H1 (cell line): ENCODE data around the gene KRTAP9-1. TPM values are rescaled to one million over a fixed set of nuclear protein-coding genes. Genes with fewer than 3 reads are reported as not detected.
"Not testable (repeated sequence)": the region's sequence is repeated elsewhere in the genome, so short reads cannot be mapped to it uniquely, and the experiment has no call there.

ENCODE experiments used
- CTCF ChIA-PET: fragments of 300-600 bp; sonication (Branson Sonifier 250); formaldehyde crosslinking; loops from one replicate; lab custom pipeline; 2021; ENCODE audit not compliant: partially characterized antibody; lab: Charles Lee
- POLR2A ChIA-PET: fragments of 300-600 bp; sonication (Branson Sonifier 250); formaldehyde crosslinking; loops from one replicate; lab custom pipeline; 2021; ENCODE audit warnings: inconsistent platforms; ENCODE audit not compliant: partially characterized antibody; lab: Charles Lee
- DNase-seq, 2 experiments: peaks; one replicate each; pipeline versions ENCODE4 v3.0.0 to v3.0.0-alpha.2; 2010 to 2022; ENCODE audit warnings: low spot score in 2 of 2, low read depth in 1 of 2, mixed read lengths in 1 of 2
- FAIRE-seq: peaks from 2 replicates; lab custom pipeline; 2011; peaks lifted over from hg19 to GRCh38; lab: Jason Lieb, UNC
- H2AFZ ChIP-seq: 2 replicates; pipeline ENCODE4 v1.8.1; 2012; ENCODE audit warnings: low read length, inconsistent platforms
- H2AK5ac ChIP-seq: 2 replicates; pipeline ENCODE4 v1.6.1; 2013; ENCODE audit warnings: low read depth, low read length
- H2BK120ac ChIP-seq: replicated peaks from 2 replicates; pipeline ENCODE3; 2013; ENCODE audit warnings: low read depth, low read length, inconsistent platforms
- H2BK12ac ChIP-seq: 2 replicates; pipeline ENCODE4 v1.6.1; 2013; ENCODE audit warnings: low read depth, low read length
- H2BK15ac ChIP-seq: 2 replicates; pipeline ENCODE4 v1.6.1; 2013; ENCODE audit warnings: low read length
- H2BK20ac ChIP-seq: 2 replicates; pipeline ENCODE4 v1.6.1; 2013; ENCODE audit warnings: low read length
- H2BK5ac ChIP-seq: 2 replicates; pipeline ENCODE4 v1.6.1; 2013; ENCODE audit warnings: low read depth, low read length
- H3K14ac ChIP-seq: 2 replicates; pipeline ENCODE4 v1.6.1; 2013; ENCODE audit warnings: inconsistent platforms; ENCODE audit not compliant: insufficient read length
- H3K18ac ChIP-seq: 2 replicates; pipeline ENCODE4 v1.6.1; 2013; ENCODE audit warnings: low read length; ENCODE audit errors: extremely low read depth
- H3K23ac ChIP-seq: 2 replicates; pipeline ENCODE4 v1.6.1; 2013; ENCODE audit warnings: inconsistent platforms; ENCODE audit not compliant: insufficient read length
- H3K23me2 ChIP-seq: 2 replicates; pipeline ENCODE4 v1.6.1; 2013; ENCODE audit warnings: low read depth, low read length
- H3K27ac ChIP-seq: 2 replicates; pipeline ENCODE4 v1.6.1; 2011; ENCODE audit warnings: low read depth, low read length, inconsistent platforms
- H3K27me3 ChIP-seq, 4 experiments: replicated peaks in 1 of 4; 1 replicate in 1 of 4; 2 replicates in 3 of 4; pipeline versions ENCODE4 v1.6.1 to v1.8.1; 2011 to 2013; ENCODE audit warnings: low read length in 3 of 4, mild to moderate bottlenecking in 3 of 4, inconsistent platforms in 2 of 4, mixed read lengths in 2 of 4, moderate library complexity in 1 of 4; ENCODE audit not compliant: control insufficient read depth in 3 of 4, insufficient read depth in 3 of 4; ENCODE audit errors: extremely low read depth in 1 of 4
- H3K36me3 ChIP-seq, 4 experiments: 2 replicates each; pipeline versions ENCODE4 v1.6.1 to v1.8.1; 2011 to 2013; ENCODE audit warnings: mild to moderate bottlenecking in 4 of 4, low read length in 3 of 4, moderate library complexity in 2 of 4, control low read depth in 1 of 4, inconsistent platforms in 1 of 4; ENCODE audit not compliant: insufficient read depth in 4 of 4, control insufficient read depth in 2 of 4
- H3K4ac ChIP-seq: replicated peaks from 2 replicates; pipeline ENCODE3; 2013; ENCODE audit warnings: low read length, low read depth, mixed read lengths, inconsistent platforms; ENCODE audit not compliant: insufficient read length
- H3K4me1 ChIP-seq, 4 experiments: replicated peaks in 1 of 4; 1 replicate in 1 of 4; 2 replicates in 3 of 4; pipeline versions ENCODE4 v1.6.1 to v1.8.1; 2011 to 2013; ENCODE audit warnings: low read length in 3 of 4, inconsistent platforms in 2 of 4, mixed read lengths in 1 of 4; ENCODE audit not compliant: insufficient read depth in 4 of 4, control insufficient read depth in 3 of 4
- H3K4me2 ChIP-seq, 2 experiments: 2 replicates each; pipeline versions ENCODE4 v1.6.1 to v1.8.1; 2011 to 2013; ENCODE audit warnings: low read depth in 2 of 2, low read length in 2 of 2, control low read depth in 1 of 2, inconsistent platforms in 1 of 2, mild to moderate bottlenecking in 1 of 2; ENCODE audit not compliant: insufficient read depth in 1 of 2
- H3K4me3 ChIP-seq, 4 experiments: fragments of 200-600, 300-600 bp in 1 of 4; sonication (generic), shearing (Covaris generic), sonication (Bioruptor Twin) in 1 of 4; 2 replicates each; pipeline versions ENCODE4 v1.5.1 to v1.8.1; 2011 to 2016; ENCODE audit warnings: low read length in 4 of 4, low read depth in 3 of 4, control low read depth in 2 of 4, inconsistent platforms in 2 of 4, mild to moderate bottlenecking in 2 of 4, mixed read lengths in 1 of 4, moderate library complexity in 1 of 4; ENCODE audit not compliant: insufficient read depth in 2 of 4; ENCODE audit errors: extremely low read depth in 1 of 4
- H3K56ac ChIP-seq: replicated peaks from 2 replicates; pipeline ENCODE3; 2013; ENCODE audit warnings: low read depth, mild to moderate bottlenecking, mixed read lengths, low read length, inconsistent platforms; ENCODE audit not compliant: insufficient read length
- H3K79me1 ChIP-seq: 2 replicates; pipeline ENCODE4 v1.6.1; 2013; ENCODE audit warnings: low read depth, low read length, control low read depth
- H3K79me2 ChIP-seq, 2 experiments: 2 replicates each; pipeline versions ENCODE4 v1.6.1 to v1.8.1; 2012 to 2013; ENCODE audit warnings: low read length in 2 of 2, mild to moderate bottlenecking in 2 of 2, inconsistent platforms in 1 of 2; ENCODE audit not compliant: insufficient read depth in 2 of 2, control insufficient read depth in 1 of 2
- H3K9ac ChIP-seq, 4 experiments: replicated peaks in 1 of 4; 1 replicate in 1 of 4; 2 replicates in 3 of 4; pipeline versions ENCODE4 v1.6.1 to v1.8.1; 2011 to 2013; ENCODE audit warnings: low read depth in 3 of 4, low read length in 3 of 4, control low read depth in 2 of 4, mild to moderate bottlenecking in 2 of 4, moderate library complexity in 2 of 4, inconsistent platforms in 1 of 4; ENCODE audit errors: extremely low read depth in 1 of 4
- H3K9me3 ChIP-seq, 2 experiments: 2 replicates each; pipeline versions ENCODE4 v1.6.1 to v1.8.1; 2012 to 2013; ENCODE audit warnings: mild to moderate bottlenecking in 2 of 2, moderate library complexity in 2 of 2, control low read depth in 1 of 2, inconsistent platforms in 1 of 2, low read depth in 1 of 2, low read length in 1 of 2, mixed read lengths in 1 of 2; ENCODE audit not compliant: insufficient read depth in 2 of 2
- H4K20me1 ChIP-seq, 2 experiments: replicated peaks in 1 of 2; 2 replicates each; pipeline versions ENCODE3 to v1.8.1; 2011 to 2013; ENCODE audit warnings: inconsistent platforms in 2 of 2, low read length in 2 of 2, mild to moderate bottlenecking in 1 of 2; ENCODE audit not compliant: insufficient read depth in 2 of 2, control insufficient read depth in 1 of 2
- H4K5ac ChIP-seq: 2 replicates; pipeline ENCODE4 v1.6.1; 2013; ENCODE audit warnings: low read length, low read depth, mixed read lengths, inconsistent platforms; ENCODE audit not compliant: insufficient read length
- H4K8ac ChIP-seq: 2 replicates; pipeline ENCODE4 v1.8.0; 2013; ENCODE audit warnings: mild to moderate bottlenecking, moderate library complexity, low read length, inconsistent platforms; ENCODE audit not compliant: insufficient read depth; ENCODE audit errors: extremely low read depth
- H4K91ac ChIP-seq: replicated peaks from 2 replicates; pipeline ENCODE3; 2013; ENCODE audit warnings: low read length, mixed read lengths, inconsistent platforms; ENCODE audit not compliant: insufficient read length
- WGBS, 2 experiments: shearing (Covaris generic) in 1 of 2; methylation state at CpG; one replicate each; pipeline versions ENCODE4 v1.1.6 to v1.1.7; 2013 to 2015; ENCODE audit warnings: low lambda C conversion rate in 2 of 2, mixed read lengths in 2 of 2, inconsistent platforms in 1 of 2, low coverage in 1 of 2, missing lambda C conversion rate in 1 of 2; ENCODE audit not compliant: insufficient replicate concordance in 2 of 2, insufficient coverage in 1 of 2, insufficient read length in 1 of 2; ENCODE audit errors: extremely low coverage in 1 of 2, missing lambda C conversion rate in 1 of 2; 5-methylcytosine and 5-hydroxymethylcytosine counted together
- polyA plus RNA-seq, 7 experiments: library from polyadenylated mRNA; depleted of rRNA in 3 of 7; stranded (reverse) in 5 of 7; unstranded in 2 of 7; fragments of >200 nt in 5 of 7; fragments of 200-250 nt in 2 of 7; gene quantifications; 1 replicate in 5 of 7; 2 replicates in 1 of 7; 4 replicates in 1 of 7; pipeline versions ENCODE4 v1.2.1 to v1.2.3, GENCODE V29; 2011 to 2013; ENCODE audit warnings: missing spikeins in 2 of 7, mixed read lengths in 2 of 7
- total RNA-seq: library from RNA; stranded (reverse); fragmentation: NEBNext Ultra II Directional; extraction: Animal tissue kit (Norgen Biotek cat#: 25700); gene quantifications from 2 replicates; pipeline ENCODE4 v1.2.1, GENCODE V29; 2021

The KRTAP9-1 gene
- total and polyA plus RNA-seq, 2 of the 8 experiments (the other 6 are each of a cell fraction or from before 2014, with no cell fraction given), result not detected

DNA sequence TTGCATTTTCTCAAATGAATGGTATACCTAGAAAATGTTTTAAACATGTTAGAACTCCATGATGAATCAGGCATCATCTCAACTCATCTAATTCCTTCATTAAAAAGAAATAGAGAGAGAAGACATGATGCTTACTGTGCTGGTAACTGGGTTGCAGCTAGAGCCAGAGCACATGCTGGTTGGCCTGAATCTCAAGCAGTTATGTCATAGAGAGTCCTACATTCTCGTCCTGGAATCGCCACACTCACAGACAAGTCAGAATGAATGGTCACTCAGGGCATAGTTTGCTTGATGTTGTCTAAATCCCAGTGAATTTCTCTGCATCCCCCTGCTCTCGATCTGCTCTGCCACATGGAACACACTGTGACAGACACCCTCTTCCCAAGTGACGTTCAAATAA lies 47.4 kb downstream of the KRTAP9-1 start:
- H4K20me1 ChIP-seq, H3K18ac ChIP-seq, FAIRE-seq, H3K14ac ChIP-seq, H3K9ac ChIP-seq, H2AFZ ChIP-seq, H3K9me3 ChIP-seq, H2AK5ac ChIP-seq, H2BK20ac ChIP-seq, H3K79me1 ChIP-seq, H3K4me3 ChIP-seq, H4K5ac ChIP-seq, H3K4me2 ChIP-seq, H2BK5ac ChIP-seq, H3K4ac ChIP-seq, H3K27me3 ChIP-seq, H2BK12ac ChIP-seq, H3K4me1 ChIP-seq, H3K56ac ChIP-seq, H2BK120ac ChIP-seq, H3K23ac ChIP-seq, H3K27ac ChIP-seq, H4K91ac ChIP-seq, H3K36me3 ChIP-seq, H3K23me2 ChIP-seq, H4K8ac ChIP-seq, H2BK15ac ChIP-seq, H3K79me2 ChIP-seq, DNase-seq: not testable (repeated sequence)
- POLR2A ChIA-PET, result interaction anchor here (0.6 kb wide), 1 partner anchor 1094 kb away, joined by 3 read pairs; no protein-coding TSS in a partner anchor
- 93% methylated on average over 4 of the region's 4 CpGs; no CpG with 5 or more reads in 1 of the 2 experiments for WGBS, 2 experiments
- CTCF ChIA-PET, result interaction anchor here (0.7 kb wide), 1 partner anchor 18 kb away, joined by 3 read pairs; the partner anchor contains the start of gene KRTAP9-9

DNA sequence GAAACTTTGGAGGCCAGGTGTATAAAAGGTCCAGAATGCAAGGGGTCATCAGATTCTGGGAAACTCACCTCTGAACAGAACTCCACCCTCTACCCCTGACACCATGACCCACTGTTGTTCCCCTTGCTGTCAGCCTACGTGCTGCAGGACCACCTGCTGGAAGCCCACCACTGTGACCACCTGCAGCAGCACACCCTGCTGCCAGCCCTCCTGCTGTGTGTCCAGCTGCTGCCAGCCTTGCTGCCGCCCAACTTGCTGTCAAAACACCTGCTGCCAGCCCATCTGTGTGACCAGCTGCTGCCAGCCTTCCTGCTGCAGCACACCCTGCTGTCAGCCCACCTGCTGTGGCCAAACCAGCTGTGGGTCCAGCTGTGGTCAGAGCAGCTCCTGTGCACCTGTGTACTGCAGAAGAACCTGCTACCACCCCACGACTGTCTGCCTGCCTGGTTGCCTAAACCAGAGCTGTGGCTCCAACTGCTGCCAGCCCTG lies 48.3 kb downstream of the KRTAP9-1 start, which contains the start of gene KRTAP9-8:
Gene KRTAP9-8 (plus strand): TSS at position 51 of the 489 bp plus-strand sequence. CDS start 53 bp downstream, at position 104.
- H3K56ac ChIP-seq, H3K23ac ChIP-seq, H3K9me3 ChIP-seq, H4K8ac ChIP-seq, H3K23me2 ChIP-seq, H2AFZ ChIP-seq, H3K14ac ChIP-seq, H3K4ac ChIP-seq, H3K79me1 ChIP-seq, H3K4me3 ChIP-seq, H2BK5ac ChIP-seq, H2BK120ac ChIP-seq, H4K5ac ChIP-seq, H3K36me3 ChIP-seq, H3K18ac ChIP-seq, H2BK20ac ChIP-seq, H3K4me2 ChIP-seq, CTCF ChIA-PET, H4K91ac ChIP-seq, H3K9ac ChIP-seq, H2AK5ac ChIP-seq, DNase-seq, H4K20me1 ChIP-seq, H2BK15ac ChIP-seq, H3K27ac ChIP-seq, H3K4me1 ChIP-seq, POLR2A ChIA-PET, FAIRE-seq, H3K27me3 ChIP-seq, H3K79me2 ChIP-seq, H2BK12ac ChIP-seq: not testable (repeated sequence)
- 93% methylated on average over 3 of the region's 3 CpGs; no CpG with 5 or more reads in 1 of the 2 experiments for WGBS, 2 experiments
